SKM-1 (cell line): ENCODE data around the gene FFAR2.
"Not testable (repeated sequence)": the region's sequence is repeated elsewhere in the genome, so short reads cannot be mapped to it uniquely, and the experiment has no call there.

Source experiments
- DNase-seq: peaks from one replicate; lab custom pipeline; 2025; ENCODE audit not compliant: unreplicated experiment; lab: John Stamatoyannopoulos, UW

Gene FFAR2

GRCh38 chr19:35423406-35423805 is 24.7 kb upstream of the FFAR2 start:
- not testable (repeated sequence) for DNase-seq

- no peak for DNase-seq
Measured at GRCh38 chr19:35425682-35426081, 22.4 kb upstream of the FFAR2 start.

- DNase-seq = no peak
Measured at GRCh38 chr19:35427187-35427586, 20.9 kb upstream of the FFAR2 start.

- no peak for DNase-seq
Measured at GRCh38 chr19:35429698-35430408, 18.2 kb upstream of the FFAR2 start.

GRCh38 chr19:35430409-35431144 is 17.5 kb upstream of the FFAR2 start:
- DNase-seq = no peak

GRCh38 chr19:35431145-35431807 is 16.8 kb upstream of the FFAR2 start:
- no peak for DNase-seq

- DNase-seq = no peak
Measured at GRCh38 chr19:35432911-35433310, 15.1 kb upstream of the FFAR2 start.

- DNase-seq = no peak
Measured at GRCh38 chr19:35433448-35433847, 14.6 kb upstream of the FFAR2 start.

GRCh38 chr19:35435896-35436295 is 12.2 kb upstream of the FFAR2 start:
- no peak for DNase-seq

GRCh38 chr19:35436477-35437405 is 11.3 kb upstream of the FFAR2 start:
- DNase-seq = peak; percentile 92

- DNase-seq = no peak
Measured at GRCh38 chr19:35437406-35437951, 10.6 kb upstream of the FFAR2 start.

- no peak for DNase-seq
Measured at GRCh38 chr19:35438096-35438495, 10.0 kb upstream of the FFAR2 start.

- DNase-seq = no peak
Measured at GRCh38 chr19:35438527-35438926, 9.5 kb upstream of the FFAR2 start.

- DNase-seq = no peak
Measured at GRCh38 chr19:35439921-35440320, 8.1 kb upstream of the FFAR2 start.

- DNase-seq = peak; percentile 80
Measured at GRCh38 chr19:35442091-35442490, 6.0 kb upstream of the FFAR2 start.

GRCh38 chr19:35444735-35445134 is 3.3 kb upstream of the FFAR2 start:
- no peak for DNase-seq

GRCh38 chr19:35445826-35446593 is 2.0 kb upstream of the FFAR2 start:
- DNase-seq = peak; percentile 45

GRCh38 chr19:35449359-35450043 is 1.4 kb downstream of the FFAR2 start:
- no peak for DNase-seq

- DNase-seq = no peak
Measured at GRCh38 chr19:35451338-35452096, 3.5 kb downstream of the FFAR2 start.
